GM23248 (cell line): ENCODE results near the gene UGT8. TPM values are rescaled to one million over a fixed set of nuclear protein-coding genes. Genes with fewer than 3 reads are reported as not detected.
"Not testable (repeated sequence)": the region's sequence is repeated elsewhere in the genome, so short reads cannot be mapped to it uniquely, and the experiment has no call there.

Source experiments
- DNase-seq: peaks from one replicate; pipeline ENCODE4 v3.0.0-alpha.2; 2015
- H2AFZ ChIP-seq: fragments of 200-600 bp; sonication (generic); 2 replicates; pipeline ENCODE4 v1.6.1; 2016; ENCODE audit warnings: antibody characterized with exemption
- H3F3A ChIP-seq: fragments of 200-600 bp; sonication (generic); 2 replicates; pipeline ENCODE4 v1.6.1; 2016; ENCODE audit warnings: mild to moderate bottlenecking, antibody characterized with exemption, mixed run types; ENCODE audit not compliant: insufficient read depth
- H3K27ac ChIP-seq: fragments of 200-600 bp; sonication (generic); 2 replicates; pipeline ENCODE4 v1.5.1; 2016; ENCODE audit warnings: mild to moderate bottlenecking
- H3K27me3 ChIP-seq: fragments of 200-600 bp; sonication (generic); replicated peaks from 2 replicates; pipeline ENCODE4 v1.6.1; 2016; ENCODE audit warnings: mild to moderate bottlenecking; ENCODE audit not compliant: insufficient read depth
- H3K36me3 ChIP-seq: fragments of 200-600 bp; sonication (generic); 2 replicates; pipeline ENCODE4 v1.6.1; 2016; ENCODE audit warnings: low read depth, mild to moderate bottlenecking
- H3K4me1 ChIP-seq: fragments of 200-600 bp; sonication (generic); 2 replicates; pipeline ENCODE4 v1.6.1; 2016; ENCODE audit warnings: mild to moderate bottlenecking; ENCODE audit not compliant: insufficient read depth
- H3K4me2 ChIP-seq: fragments of 200-600 bp; sonication (generic); one replicate; pipeline ENCODE4 v1.6.1; 2016; ENCODE audit warnings: mild to moderate bottlenecking; ENCODE audit not compliant: unreplicated experiment
- H3K4me3 ChIP-seq: fragments of 200-600 bp; sonication (generic); 2 replicates; pipeline ENCODE4 v1.5.1; 2016; ENCODE audit warnings: mild to moderate bottlenecking
- H3K79me2 ChIP-seq: fragments of 200-600 bp; sonication (generic); 2 replicates; pipeline ENCODE4 v1.6.1; 2016; ENCODE audit warnings: mild to moderate bottlenecking; ENCODE audit not compliant: insufficient read depth
- H3K9ac ChIP-seq: fragments of 200-600 bp; sonication (generic); 2 replicates; pipeline ENCODE4 v1.6.1; 2016; ENCODE audit warnings: mild to moderate bottlenecking
- H3K9me2 ChIP-seq: fragments of 200-600 bp; sonication (generic); 2 replicates; pipeline ENCODE4 v1.6.1; 2016; ENCODE audit warnings: mixed run types, mild to moderate bottlenecking, moderate library complexity; ENCODE audit not compliant: insufficient read depth
- H3K9me3 ChIP-seq: fragments of 200-600 bp; sonication (generic); one replicate; pipeline ENCODE4 v1.6.1; 2017; ENCODE audit warnings: low read depth
- H4K20me1 ChIP-seq: fragments of 200-600 bp; sonication (generic); 2 replicates; pipeline ENCODE4 v1.6.0; 2016; ENCODE audit not compliant: insufficient read depth
- EZH2 ChIP-seq: fragments of 200-600 bp; sonication (generic); IDR thresholded peaks from 2 replicates; pipeline ENCODE4 v1.6.1; 2018; ENCODE audit warnings: antibody characterized with exemption, mild to moderate bottlenecking; ENCODE audit not compliant: insufficient read depth, poor library complexity, severe bottlenecking
- EZH2phosphoT487 ChIP-seq: fragments of 200-600 bp; sonication (generic); IDR thresholded peaks from 2 replicates; pipeline ENCODE4 v1.6.1; 2018; ENCODE audit warnings: antibody characterized with exemption, moderate library complexity, mild to moderate bottlenecking, low read depth; ENCODE audit not compliant: insufficient read depth
- WGBS, 2 experiments: methylation state at CpG; one replicate each; pipeline ENCODE4 v1.1.6; 2015 to 2017; ENCODE audit warnings: low lambda C conversion rate in 2 of 2, low coverage in 1 of 2; ENCODE audit errors: missing lambda C conversion rate in 2 of 2; 5-methylcytosine and 5-hydroxymethylcytosine counted together
- in situ Hi-C: fragments of 300-500 bp; cut with MboI; formaldehyde crosslinking; loops from 2 replicates; pipeline ENCODE4 v1.15.0; 2020
- polyA plus RNA-seq: library from polyadenylated mRNA; unstranded; fragments of >200 nt; fragmentation: Nextera tagmentation; extraction: Ambion mirVana; gene quantifications from 2 replicates; pipeline ENCODE4 v1.2.1, GENCODE V29; 2016
- total RNA-seq: library from RNA; depleted of rRNA; stranded (reverse); fragments of >200 nt; shearing (Covaris generic); gene quantifications from 2 replicates; pipeline ENCODE4 v1.2.3, GENCODE V29; 2014

UGT8 gene
- total and polyA plus RNA-seq, 2 experiments from 2014 or later = not detected

DNA sequence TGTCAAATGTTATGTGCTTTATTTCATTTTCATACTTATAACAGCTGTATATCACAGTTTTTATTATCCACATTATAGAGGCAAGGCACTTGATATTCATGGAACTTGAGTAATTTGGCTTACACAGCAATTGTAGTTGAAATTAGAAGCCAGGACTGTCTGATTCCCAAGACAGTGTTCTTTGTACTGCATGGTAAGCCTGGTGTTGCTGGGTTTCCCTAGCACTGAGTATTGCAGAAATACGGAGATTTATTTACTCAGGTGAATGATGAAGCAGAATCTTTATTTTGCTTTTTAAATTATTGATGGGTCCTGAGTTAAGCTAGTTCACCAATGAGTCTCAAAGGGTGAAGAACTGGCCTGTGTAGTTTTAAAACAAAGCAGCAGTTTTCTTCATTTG, 70.0 kb downstream of the UGT8 start:
- Histone ChIP-seq H3K27ac (no peak overlapping the region), H3F3A (no peaks in the 10 kb centered on the region), H3K4me1 (no peaks in the 10 kb centered on the region), H3K4me3 (no peak overlapping the region), H3K4me2 (no peak overlapping the region), H3K9ac (no peak overlapping the region), H3K27me3 (no peaks in the 10 kb centered on the region; the same call in 1 of the 2 replicates), H3K36me3 (no peaks in the 10 kb centered on the region), H2AFZ (no peak overlapping the region), H4K20me1 (no peaks in the 10 kb centered on the region), H3K9me2 (no peaks in the 10 kb centered on the region), H3K9me3 (no peaks in the 10 kb centered on the region), H3K79me2 (no peaks in the 10 kb centered on the region)
- no peak for TF ChIP-seq EZH2phosphoT487
- no peak for TF ChIP-seq EZH2
- DNase-seq = no peak
- 17 to 22% methylated on average over 1 of the region's 1 CpG for WGBS, 2 experiments
- in situ Hi-C loops = no loop called here

DNA sequence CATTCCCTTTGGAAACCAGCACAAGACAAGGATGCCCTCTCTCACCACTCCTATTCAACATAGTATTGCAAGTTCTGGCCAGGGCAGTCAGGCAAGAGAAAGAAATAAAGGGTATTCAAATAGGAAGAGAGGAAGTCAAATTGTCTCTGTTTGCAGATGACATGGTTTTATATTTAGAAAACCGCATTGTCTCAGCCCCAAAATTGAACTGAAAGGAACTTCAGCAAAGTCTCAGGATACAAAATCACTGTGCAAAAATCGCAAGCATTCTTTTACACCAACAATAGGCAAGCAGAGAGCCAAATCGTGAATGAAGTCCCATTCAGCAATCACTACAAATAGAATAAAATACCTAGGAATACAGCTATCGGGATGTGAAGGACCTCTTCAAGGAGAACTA, 72.1 kb downstream of the UGT8 start:
- H3K9ac ChIP-seq, H3K9me3 ChIP-seq, H4K20me1 ChIP-seq, H3K4me1 ChIP-seq, H3K27ac ChIP-seq, H3K27me3 ChIP-seq, DNase-seq, H2AFZ ChIP-seq, H3K36me3 ChIP-seq, H3K4me3 ChIP-seq, H3K4me2 ChIP-seq, H3F3A ChIP-seq, H3K79me2 ChIP-seq, in situ Hi-C loops, H3K9me2 ChIP-seq: not testable (repeated sequence)
- 72% methylated on average over 4 of the region's 4 CpGs for WGBS, 2 experiments

DNA sequence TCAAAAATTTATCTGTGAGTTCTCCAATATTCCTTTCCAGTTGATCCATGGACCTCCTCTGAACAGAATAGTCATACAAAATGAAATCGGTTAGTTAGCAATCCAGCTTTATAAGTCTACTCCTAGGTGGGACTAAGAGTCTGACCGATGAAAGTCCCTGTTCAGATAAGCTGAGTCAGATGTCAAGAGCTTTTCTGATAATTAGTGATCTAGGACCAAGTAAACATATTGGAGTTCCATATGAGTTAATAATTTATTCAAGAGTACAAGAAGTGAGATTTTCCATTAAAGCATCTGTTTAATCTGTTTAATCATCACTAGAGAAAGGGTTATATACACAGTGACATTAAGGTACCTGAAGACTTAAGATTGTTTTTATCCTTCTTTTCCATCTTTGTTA, 74.7 kb downstream of the UGT8 start:
- H3K9me2 ChIP-seq = no peaks in the 10 kb centered on the region
- TF ChIP-seq EZH2 (no peak), EZH2phosphoT487 (no peak)
- no peak for DNase-seq
- 77 to 83% methylated on average over 2 of the region's 2 CpGs for WGBS, 2 experiments
- no peak overlapping the region for H2AFZ ChIP-seq
- in situ Hi-C loops = no loop called here
- no peaks in the 10 kb centered on the region for H3K36me3 ChIP-seq
- H3K4me1 ChIP-seq = no peaks in the 10 kb centered on the region
- H4K20me1 ChIP-seq = no peaks in the 10 kb centered on the region
- no peaks in the 10 kb centered on the region for H3K79me2 ChIP-seq
- no peaks in the 10 kb centered on the region for H3F3A ChIP-seq
- H3K27me3 ChIP-seq = no peaks in the 10 kb centered on the region; the same call in 1 of the 2 replicates
- no peak overlapping the region for H3K9ac ChIP-seq
- no peaks in the 10 kb centered on the region for H3K9me3 ChIP-seq
- no peak overlapping the region for H3K4me2 ChIP-seq
- no peak overlapping the region for H3K4me3 ChIP-seq
- no peak overlapping the region for H3K27ac ChIP-seq

DNA sequence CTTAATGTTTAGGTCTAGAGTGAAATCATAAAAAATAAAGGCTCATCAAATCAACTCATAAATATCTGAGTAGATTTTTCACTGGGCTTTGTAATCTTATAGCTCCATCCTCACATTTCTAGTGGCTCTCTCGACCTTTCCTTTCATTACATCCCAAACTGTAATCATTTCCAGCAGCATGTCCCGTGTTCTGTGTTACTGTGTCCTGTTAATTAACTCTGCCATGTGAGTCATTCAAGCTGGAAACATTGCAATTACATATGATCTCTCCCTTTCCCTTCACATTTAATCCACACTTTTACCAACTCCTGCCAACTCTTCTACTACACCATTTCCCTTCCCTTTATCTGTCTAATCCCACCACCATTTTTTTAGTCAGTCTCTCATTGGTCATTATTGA, 75.5 kb downstream of the UGT8 start:
- no peaks in the 10 kb centered on the region for H3K36me3 ChIP-seq
- H3K9me2 ChIP-seq = no peaks in the 10 kb centered on the region
- no peak overlapping the region for H3K27ac ChIP-seq
- H2AFZ ChIP-seq = no peak overlapping the region
- no peaks in the 10 kb centered on the region; the same call in 1 of the 2 replicates for H3K27me3 ChIP-seq
- no peaks in the 10 kb centered on the region for H3K4me1 ChIP-seq
- in situ Hi-C loops = no loop called here
- H3K4me2 ChIP-seq = no peak overlapping the region
- no peaks in the 10 kb centered on the region for H3K9me3 ChIP-seq
- no peak overlapping the region for H3K4me3 ChIP-seq
- no peaks in the 10 kb centered on the region for H3K79me2 ChIP-seq
- no peak for TF ChIP-seq EZH2
- H3K9ac ChIP-seq = no peak overlapping the region
- no peaks in the 10 kb centered on the region for H4K20me1 ChIP-seq
- DNase-seq = no peak
- H3F3A ChIP-seq = no peaks in the 10 kb centered on the region
- WGBS, 2 experiments = 26% methylated on average over 2 of the region's 2 CpGs

DNA sequence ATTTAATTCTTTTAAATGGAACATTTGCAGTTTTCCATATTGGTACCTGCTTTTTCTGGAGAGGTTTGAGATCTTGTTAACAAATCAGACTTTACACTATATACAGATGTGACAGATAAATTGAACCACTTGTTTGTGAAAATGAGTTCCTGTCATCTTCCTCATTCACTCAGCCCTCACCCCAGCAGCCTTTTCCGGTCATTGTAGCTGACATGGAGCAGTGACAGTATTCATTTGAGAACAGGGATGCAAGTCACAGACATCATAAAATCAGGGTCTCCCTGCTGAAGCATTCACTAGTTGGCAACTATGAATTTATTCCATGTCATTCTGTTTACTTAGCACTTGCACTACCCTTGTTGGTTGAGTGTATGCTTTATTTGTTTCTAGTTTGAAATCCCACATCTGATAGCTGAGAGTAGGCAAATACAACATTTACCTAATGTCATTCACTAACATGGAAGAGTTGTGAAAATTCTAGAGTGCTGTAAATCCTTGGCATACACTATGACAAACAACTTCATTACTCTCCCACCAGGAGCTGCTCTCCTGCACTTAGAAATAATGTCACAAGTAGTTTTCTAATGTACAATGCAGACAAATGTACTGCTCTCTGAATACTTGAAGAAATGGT, 78.9 kb downstream of the UGT8 start:
- WGBS, 2 experiments = 79 to 82% methylated on average over 1 of the region's 1 CpG
- no peak overlapping the region for H3K27ac ChIP-seq
- in situ Hi-C loops = no loop called here
- no peak for TF ChIP-seq EZH2
- no peak for TF ChIP-seq EZH2phosphoT487
- H3K4me3 ChIP-seq = no peak overlapping the region
- no peak overlapping the region for H3K9ac ChIP-seq
- DNase-seq = no peak
- H3K9me2 ChIP-seq = no peaks in the 10 kb centered on the region
- H3K36me3 ChIP-seq = no peaks in the 10 kb centered on the region
- no peaks in the 10 kb centered on the region for H3K27me3 ChIP-seq
- H3K4me1 ChIP-seq = no peaks in the 10 kb centered on the region
- no peak overlapping the region for H2AFZ ChIP-seq
- no peaks in the 10 kb centered on the region for H3F3A ChIP-seq
- H3K9me3 ChIP-seq = no peaks in the 10 kb centered on the region
- no peaks in the 10 kb centered on the region for H3K79me2 ChIP-seq
- H3K4me2 ChIP-seq = no peak overlapping the region
- no peaks in the 10 kb centered on the region for H4K20me1 ChIP-seq
